GM19193 (cell line): ENCODE results near the gene SDF4.
A peak's percentile ranks its signal among the peaks of the same experiment; 100 is the strongest.

Experiments used
- POLR2A ChIP-seq: IDR thresholded peaks from 4 replicates; pipeline ENCODE4 v1.6.1; 2011; ENCODE audit not compliant: insufficient read depth, insufficient read length; ENCODE audit errors: extremely low read depth

Gene SDF4, protein sequence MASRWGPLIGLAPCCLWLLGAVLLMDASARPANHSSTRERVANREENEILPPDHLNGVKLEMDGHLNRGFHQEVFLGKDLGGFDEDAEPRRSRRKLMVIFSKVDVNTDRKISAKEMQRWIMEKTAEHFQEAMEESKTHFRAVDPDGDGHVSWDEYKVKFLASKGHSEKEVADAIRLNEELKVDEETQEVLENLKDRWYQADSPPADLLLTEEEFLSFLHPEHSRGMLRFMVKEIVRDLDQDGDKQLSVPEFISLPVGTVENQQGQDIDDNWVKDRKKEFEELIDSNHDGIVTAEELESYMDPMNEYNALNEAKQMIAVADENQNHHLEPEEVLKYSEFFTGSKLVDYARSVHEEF

DNA sequence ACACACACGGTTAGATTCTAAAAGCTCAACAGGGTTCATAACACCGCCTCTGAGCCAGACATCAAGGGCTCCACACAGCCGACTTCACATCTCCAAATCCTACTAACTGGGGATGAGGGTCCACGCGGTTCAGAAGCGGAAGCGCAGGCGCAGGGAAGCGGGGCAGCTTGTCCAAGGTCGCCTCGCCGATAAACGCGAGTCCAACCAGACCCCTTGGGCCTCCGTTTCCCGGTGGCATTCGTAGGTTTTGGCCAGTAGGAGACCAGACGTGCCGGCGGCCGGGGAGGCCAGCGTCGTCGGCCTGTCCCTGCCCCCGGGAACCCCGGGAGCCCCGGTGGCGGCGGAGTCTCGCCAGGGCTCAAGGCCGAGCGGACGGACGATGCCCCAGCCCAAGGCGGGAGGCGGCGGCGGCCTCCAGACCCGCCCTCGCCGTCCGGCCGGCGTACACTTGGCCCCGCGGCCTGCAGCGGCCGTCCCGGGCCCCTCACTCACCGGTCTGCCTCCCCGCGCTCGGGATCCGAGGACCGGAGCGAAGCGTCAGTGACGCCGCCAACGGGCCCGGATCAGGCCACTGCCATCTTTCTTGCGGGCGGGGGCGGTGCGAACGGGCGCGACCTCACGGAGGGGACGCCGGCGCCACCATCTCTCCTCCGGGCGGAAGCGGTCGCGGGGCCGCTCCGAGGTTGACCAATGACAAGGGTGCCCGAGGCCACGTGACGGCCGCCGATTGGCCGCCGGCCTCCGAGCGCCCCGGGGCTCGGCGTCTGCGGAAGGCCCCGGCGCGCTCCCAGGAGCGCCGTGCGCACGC lies at the start of gene SDF4:
TSS of gene SDF4 (minus strand) at position 602 of the 808 bp plus-strand sequence. CDS start 3,229 bp downstream, outside the sequence.
- TF ChIP-seq POLR2A, result peak; percentile 93

DNA sequence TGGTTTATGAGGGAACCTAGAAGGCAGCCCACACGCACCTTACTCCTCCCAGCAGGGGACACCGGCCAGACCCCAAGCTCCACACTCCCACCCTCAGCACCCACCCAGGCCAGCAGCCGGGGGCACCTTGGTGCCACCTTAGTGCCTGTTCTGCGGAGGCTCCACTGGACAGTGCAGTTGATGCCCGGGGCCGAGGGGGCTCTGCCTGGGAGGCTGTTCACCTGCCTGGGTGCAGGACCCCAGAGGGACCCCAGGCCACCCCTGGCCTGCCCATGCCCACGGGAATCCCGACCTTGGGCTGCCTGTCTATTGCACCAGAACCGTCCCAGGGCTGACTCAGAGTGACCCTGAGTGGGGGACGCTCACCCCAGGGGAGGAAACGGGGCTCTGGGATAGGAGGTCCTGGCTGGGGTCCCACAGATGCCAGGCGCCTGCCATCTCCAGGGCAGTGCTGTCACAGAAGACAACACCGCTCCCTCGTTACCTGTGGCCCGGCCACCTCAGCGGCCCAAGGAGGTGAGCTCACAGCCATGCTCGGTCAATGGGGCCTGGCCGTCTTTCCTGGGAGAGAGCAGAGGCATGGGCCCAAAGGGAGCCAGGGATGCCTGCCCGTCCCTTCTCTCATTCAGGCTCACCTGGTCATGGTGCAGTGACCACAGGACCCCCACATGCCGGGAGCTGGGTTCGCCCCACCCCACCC lies 49.1 kb upstream of the SDF4 start:
- TF ChIP-seq POLR2A, result no peak

DNA sequence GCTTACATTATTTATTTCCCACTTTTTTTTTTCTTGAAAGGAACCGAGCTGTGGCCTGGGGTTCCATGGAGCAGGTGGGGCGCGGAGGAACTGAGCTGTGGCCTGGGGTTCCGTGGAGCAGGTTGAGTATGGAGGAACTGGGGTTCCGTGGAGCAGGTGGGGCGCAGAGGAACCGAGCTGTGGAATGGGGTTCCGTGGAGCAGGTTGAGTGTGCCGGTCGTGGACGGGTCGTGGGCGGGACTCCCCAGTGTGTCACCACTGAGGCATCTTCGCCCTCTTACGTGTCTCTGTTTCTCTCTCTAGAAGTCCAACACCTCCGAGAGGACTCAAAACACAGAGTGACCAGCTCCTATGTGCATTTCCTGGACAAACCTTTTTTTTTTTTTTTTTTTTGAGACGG lies 47.2 kb upstream of the SDF4 start:
- no peak for TF ChIP-seq POLR2A

DNA sequence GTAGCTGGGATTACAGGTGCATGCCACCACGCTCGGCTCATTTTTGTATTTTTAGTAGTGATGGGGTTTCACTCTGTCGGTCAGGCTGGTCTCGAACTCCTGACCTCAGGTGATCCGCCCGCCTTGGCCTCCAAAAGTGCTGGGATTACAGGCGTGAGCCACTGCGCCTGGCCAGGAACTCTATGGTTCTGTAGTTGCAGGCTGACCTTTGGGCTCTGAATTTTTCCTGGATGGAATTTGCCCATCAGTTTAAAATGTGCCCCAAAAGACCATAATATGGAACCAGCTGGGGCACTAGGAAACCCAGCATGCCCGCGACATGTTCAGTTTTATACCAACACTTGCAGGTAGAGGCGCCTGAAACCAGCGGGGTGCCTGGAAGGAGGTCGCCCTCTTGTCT lies 46.8 kb upstream of the SDF4 start:
- TF ChIP-seq POLR2A, result no peak

DNA sequence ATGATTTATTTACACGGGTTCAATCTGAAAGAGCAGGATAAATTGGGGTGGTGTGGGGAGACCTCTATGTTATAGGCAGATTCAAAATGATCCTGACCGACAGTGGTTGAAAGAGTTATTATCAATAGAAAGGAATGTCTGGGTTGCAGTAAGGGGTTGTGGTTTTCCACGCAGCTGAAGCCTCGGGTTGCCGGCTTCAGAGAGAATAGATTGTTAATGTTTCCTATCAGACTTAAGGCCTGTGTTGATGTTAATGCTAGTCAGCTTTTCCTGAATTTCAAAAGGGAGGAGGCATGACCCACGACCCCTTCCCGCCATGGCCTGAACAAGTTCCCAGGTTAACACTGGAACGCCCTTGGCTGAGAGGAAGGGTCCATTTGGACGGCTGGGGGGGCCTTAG lies 44.0 kb upstream of the SDF4 start:
- no peak for TF ChIP-seq POLR2A

DNA sequence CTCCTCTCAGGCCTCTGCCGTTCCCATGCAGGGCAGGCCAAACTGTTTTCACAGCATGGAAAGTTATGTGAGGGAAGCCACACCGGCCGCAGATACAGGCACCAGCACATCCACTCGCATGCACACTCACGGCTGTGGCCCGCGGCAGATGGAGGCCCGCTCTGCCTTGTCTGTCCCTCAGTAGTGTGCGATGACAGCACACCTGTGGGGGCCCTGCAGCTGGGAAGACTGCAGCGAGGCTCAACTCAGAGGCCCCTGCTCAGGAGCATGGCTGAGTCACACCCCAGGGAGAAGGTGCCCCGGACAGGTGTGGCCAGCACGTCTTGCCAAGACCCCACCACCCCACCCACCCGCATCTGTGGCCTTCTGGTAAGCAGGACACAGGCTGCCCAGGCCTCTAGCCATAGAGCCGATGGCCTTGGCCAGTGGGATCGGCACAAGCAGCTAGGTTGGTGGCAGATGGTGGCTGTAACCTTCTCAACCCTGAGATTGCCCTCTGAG lies 43.2 kb upstream of the SDF4 start:
- TF ChIP-seq POLR2A, result no peak

DNA sequence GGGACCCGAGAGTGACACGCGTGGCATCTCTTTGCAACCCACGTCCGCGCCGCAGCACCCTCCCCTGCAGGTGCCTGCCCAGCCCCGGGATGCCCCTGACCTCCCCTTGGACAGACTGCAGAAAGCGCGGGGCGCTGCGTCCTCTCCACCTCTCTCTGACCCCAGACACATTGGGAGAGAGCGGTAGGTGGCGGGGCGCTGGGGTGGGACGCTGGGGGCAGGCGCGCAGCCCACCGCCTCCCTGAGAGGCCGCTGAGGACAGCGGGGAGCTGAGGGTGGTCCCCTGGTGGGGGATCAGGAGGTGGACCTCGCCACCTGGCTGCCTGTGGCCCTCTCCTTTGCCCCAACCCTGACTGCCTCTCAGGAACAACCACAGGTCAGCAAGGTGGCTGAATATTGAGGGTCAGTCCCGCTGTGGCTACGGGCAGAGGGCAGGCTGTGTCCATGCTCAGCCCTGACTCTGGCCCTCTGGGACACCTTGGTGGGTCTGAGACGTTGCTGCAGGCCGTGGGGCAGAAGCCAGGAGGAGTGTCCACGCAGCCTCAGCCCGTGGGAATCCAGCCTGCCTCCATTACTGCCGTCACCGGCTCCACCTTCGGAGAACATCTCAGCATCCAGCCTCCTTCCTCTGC lies 42.6 kb upstream of the SDF4 start:
- no peak for TF ChIP-seq POLR2A

DNA sequence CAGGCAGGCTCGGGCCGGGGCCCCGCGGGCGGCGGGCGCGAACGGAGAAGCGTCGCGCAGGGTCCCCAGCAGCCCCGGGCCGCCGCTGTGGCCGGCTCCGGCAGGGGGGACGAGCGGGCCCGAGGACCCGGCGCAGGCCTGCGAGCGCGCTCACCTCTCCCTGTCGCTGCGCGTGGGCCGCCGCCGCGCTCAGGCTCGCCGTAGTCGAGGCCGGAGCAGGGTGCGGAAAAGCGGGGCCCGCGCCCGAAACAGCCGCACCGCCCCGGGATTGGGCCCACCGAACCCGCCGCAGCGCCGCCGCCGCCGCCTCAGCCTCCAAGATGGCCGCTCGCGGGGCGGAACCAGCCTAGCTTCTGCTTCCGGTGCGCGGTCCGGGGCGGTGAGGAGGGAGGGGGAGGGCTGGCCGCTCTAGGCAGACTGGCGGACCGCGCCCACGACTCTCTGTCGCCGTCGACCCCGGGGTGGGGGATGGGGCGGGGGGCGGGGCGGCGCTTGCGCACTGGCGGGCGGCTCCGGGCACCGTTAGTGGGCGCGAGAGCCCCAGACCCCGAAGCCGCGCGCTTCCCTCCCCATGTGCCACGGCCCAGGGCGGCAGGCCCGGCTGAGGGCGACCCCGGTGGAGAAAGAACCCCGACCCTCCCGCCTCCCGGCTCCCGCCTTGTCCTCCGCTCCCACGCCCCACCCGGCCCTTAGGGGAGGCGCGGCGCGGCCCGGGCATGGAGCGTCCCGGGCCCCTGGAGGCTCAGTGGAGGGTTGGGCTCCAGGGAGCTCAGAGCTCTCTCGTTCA lies 41.9 kb upstream of the SDF4 start, which contains the start of gene UBE2J2:
TSS of gene UBE2J2 (minus strand) at position 343 of the 787 bp plus-strand sequence. CDS start 5,862 bp downstream, outside the sequence.
- TF ChIP-seq POLR2A, result peak; percentile 68

DNA sequence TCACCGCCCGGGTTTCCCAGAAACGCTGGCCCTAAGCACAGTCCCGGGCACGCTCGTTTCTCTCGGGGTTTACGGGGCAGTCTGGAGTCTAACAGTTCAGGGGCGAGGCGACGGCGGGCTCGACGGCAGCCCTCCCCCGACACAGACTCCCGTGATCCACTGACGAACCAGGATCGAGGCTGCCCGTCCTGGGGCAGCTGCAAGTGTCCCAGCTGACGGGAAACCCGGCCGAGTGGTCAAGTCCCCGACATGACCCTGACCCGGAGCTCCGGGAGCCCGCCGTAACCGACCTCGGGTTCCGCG lies 41.4 kb upstream of the SDF4 start:
- no peak for TF ChIP-seq POLR2A

DNA sequence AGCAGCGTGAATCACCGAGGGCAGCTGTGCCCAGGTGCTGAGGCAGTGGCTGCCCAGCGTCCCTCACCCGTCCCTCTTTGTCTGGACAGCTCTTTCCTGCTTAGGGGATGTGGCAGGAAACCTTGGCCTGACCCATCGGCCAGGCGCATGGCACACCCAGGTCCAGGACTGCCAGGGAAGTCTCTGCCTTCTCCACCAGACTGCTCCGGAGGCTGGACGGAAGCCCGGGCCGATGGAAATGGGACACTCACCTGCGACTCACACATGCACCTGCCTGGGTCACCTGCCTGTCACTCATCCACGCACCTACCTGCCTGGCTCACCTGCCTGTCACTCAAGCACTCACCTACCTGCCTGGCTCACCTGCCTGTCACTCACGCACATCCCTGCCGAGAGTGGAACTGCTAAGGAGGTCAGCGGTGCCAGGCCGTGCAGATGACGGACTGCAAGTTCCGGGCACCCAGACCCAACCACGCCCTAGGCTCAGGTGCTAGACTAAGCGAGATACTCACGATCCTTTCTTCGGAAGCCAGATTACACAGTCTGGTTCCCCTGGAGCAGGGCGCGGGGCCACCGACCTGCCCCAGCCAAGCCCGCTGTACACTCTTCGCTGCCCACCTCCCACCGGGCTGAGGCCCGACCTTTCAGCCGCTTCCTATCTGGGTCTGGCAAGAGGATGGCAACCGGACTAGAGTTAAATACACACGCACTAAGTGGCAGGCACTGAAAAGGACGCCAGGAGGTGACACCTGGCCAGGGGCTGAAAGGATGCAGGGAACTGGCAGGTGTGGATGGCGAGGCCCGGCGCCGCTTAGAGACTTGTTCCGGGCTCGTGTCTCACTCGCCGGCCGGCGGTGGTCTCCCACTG lies 40.8 kb upstream of the SDF4 start:
- TF ChIP-seq POLR2A, result no peak

DNA sequence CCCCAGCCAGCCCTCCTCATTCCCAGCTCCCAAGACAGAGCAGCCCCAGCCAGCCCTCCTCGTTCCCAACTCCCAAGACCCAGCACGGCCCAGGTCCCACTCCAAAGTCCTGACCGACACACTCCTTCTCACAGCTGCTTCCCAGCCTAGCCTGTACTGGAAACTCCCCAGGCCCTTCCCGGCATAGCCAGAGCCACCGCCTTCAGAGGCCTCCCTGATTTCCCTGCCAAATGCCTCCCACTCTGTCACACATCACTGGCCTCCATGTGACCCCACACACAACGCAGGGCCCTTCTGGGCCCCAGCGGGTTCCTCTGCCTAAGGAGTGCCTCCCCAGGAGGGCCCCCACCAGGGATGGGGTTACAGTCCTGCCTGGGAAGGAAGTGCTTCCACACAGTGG lies 39.0 kb upstream of the SDF4 start:
- no peak for TF ChIP-seq POLR2A

DNA sequence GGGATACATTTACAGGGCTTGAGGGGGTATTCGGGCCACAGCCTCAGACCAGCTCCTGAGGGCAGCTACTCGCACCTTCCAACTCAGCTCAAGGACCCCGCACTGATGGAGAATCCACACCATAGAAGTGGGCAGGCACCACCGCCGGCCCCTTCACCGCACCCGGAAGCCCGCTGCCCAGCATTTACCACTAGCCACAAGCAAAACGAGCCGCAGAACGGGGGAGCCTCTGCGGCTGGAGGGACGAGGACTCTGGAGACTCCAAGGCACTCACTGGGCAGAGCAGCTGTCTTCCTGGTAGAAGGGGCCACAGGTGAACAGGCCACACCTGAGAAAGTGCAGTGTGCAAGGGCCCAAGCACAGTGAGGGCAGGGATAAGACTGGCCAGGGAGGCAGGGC lies 36.5 kb upstream of the SDF4 start:
- TF ChIP-seq POLR2A, result no peak
